DND-41 (cell line): ENCODE data around the gene DGKB.

Experiments
- EZH2 ChIP-seq: IDR thresholded peaks from 3 replicates; pipeline ENCODE4 v1.6.1; 2012; ENCODE audit warnings: borderline replicate concordance, low read depth, mild to moderate bottlenecking, moderate library complexity, low read length, inconsistent platforms; ENCODE audit not compliant: severe bottlenecking
- TF ChIP-seq, protein P1 (sequence below): IDR thresholded peaks from 2 replicates; pipeline ENCODE4 v1.5.1; 2012; ENCODE audit warnings: borderline replicate concordance, low read length, moderate library complexity, mild to moderate bottlenecking; ENCODE audit not compliant: poor library complexity, severe bottlenecking; ENCODE audit errors: extremely low read depth

DNA sequence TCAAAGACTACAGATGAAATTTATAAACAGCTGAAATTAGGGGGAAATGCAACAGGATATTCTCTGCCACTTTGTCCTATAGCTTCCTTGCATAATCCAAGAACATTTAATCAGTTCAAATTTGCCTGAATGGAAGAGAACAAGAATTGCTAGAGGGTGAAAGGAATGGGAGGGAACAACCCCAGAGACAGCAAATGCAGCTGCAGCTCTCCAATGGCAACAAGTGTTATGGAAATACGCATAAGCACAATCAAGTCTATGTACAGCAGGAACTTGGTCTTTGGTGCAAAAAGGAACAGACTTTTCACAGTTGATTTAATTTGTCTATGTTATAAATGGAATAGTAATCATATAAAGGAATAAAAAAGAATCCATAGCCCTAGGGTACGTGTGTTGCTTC is 644.1 kb downstream of the DGKB start:
- TF ChIP-seq, protein P1, sequence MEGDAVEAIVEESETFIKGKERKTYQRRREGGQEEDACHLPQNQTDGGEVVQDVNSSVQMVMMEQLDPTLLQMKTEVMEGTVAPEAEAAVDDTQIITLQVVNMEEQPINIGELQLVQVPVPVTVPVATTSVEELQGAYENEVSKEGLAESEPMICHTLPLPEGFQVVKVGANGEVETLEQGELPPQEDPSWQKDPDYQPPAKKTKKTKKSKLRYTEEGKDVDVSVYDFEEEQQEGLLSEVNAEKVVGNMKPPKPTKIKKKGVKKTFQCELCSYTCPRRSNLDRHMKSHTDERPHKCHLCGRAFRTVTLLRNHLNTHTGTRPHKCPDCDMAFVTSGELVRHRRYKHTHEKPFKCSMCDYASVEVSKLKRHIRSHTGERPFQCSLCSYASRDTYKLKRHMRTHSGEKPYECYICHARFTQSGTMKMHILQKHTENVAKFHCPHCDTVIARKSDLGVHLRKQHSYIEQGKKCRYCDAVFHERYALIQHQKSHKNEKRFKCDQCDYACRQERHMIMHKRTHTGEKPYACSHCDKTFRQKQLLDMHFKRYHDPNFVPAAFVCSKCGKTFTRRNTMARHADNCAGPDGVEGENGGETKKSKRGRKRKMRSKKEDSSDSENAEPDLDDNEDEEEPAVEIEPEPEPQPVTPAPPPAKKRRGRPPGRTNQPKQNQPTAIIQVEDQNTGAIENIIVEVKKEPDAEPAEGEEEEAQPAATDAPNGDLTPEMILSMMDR = no peak
- TF ChIP-seq EZH2 = no peak
